H9 (cell line): ENCODE measurements around the gene NSFL1C. TPM values are rescaled to one million over a fixed set of nuclear protein-coding genes. Genes with fewer than 3 reads are reported as not detected.

Experiments
- DNase-seq: peaks from one replicate; pipeline ENCODE4 v3.0.0-alpha.2; 2017
- H2AFZ ChIP-seq: one replicate; pipeline ENCODE4 v1.6.1; 2013; ENCODE audit warnings: mild to moderate bottlenecking, low read length, control low read depth, moderate library complexity
- H2AK5ac ChIP-seq: 2 replicates; pipeline ENCODE4 v1.6.1; 2013; ENCODE audit warnings: low read length, control low read depth, mixed read lengths; ENCODE audit not compliant: insufficient read length
- H2BK120ac ChIP-seq: one replicate; pipeline ENCODE4 v1.6.1; 2013; ENCODE audit warnings: low read depth, mild to moderate bottlenecking, low read length, control low read depth, inconsistent platforms; ENCODE audit not compliant: poor library complexity, severe bottlenecking
- H2BK12ac ChIP-seq: 2 replicates; pipeline ENCODE4 v1.6.1; 2013; ENCODE audit warnings: low read length, control low read depth, mixed read lengths, low read depth; ENCODE audit not compliant: insufficient read length
- H2BK15ac ChIP-seq: 2 replicates; pipeline ENCODE4 v1.6.1; 2013; ENCODE audit warnings: low read depth, low read length, control low read depth
- H2BK20ac ChIP-seq: one replicate; pipeline ENCODE4 v1.6.1; 2013; ENCODE audit warnings: low read depth, mild to moderate bottlenecking, low read length, control low read depth, inconsistent platforms; ENCODE audit not compliant: poor library complexity, severe bottlenecking
- H2BK5ac ChIP-seq: 2 replicates; pipeline ENCODE4 v1.6.1; 2013; ENCODE audit warnings: low read length, control low read depth, mixed read lengths; ENCODE audit not compliant: insufficient read length
- H3K14ac ChIP-seq: 2 replicates; pipeline ENCODE4 v1.6.1; 2013; ENCODE audit warnings: low read length, control low read depth; ENCODE audit not compliant: insufficient read depth
- H3K18ac ChIP-seq: 2 replicates; pipeline ENCODE4 v1.6.1; 2013; ENCODE audit warnings: low read depth, mild to moderate bottlenecking, mixed read lengths, low read length, control low read depth; ENCODE audit not compliant: insufficient read length
- H3K23ac ChIP-seq: 2 replicates; pipeline ENCODE4 v1.6.1; 2013; ENCODE audit warnings: low read length, control low read depth, mixed read lengths, low read depth; ENCODE audit not compliant: insufficient read length
- H3K23me2 ChIP-seq: 2 replicates; pipeline ENCODE4 v1.6.1; 2013; ENCODE audit warnings: low read depth, mild to moderate bottlenecking, mixed read lengths, low read length, control low read depth; ENCODE audit not compliant: insufficient read length, poor library complexity, severe bottlenecking
- H3K27ac ChIP-seq: 2 replicates; pipeline ENCODE4 v1.5.1; 2013; ENCODE audit warnings: low read length, control low read depth, mixed read lengths, low read depth; ENCODE audit not compliant: insufficient read length
- H3K27me3 ChIP-seq: 2 replicates; pipeline ENCODE4 v1.6.1; 2013; ENCODE audit warnings: low read length, control low read depth, inconsistent platforms; ENCODE audit not compliant: insufficient read depth
- H3K4ac ChIP-seq: 2 replicates; pipeline ENCODE4 v1.6.1; 2013; ENCODE audit warnings: low read depth, mild to moderate bottlenecking, control low read depth, inconsistent platforms, low read length, moderate library complexity
- H3K4me1 ChIP-seq: 2 replicates; pipeline ENCODE4 v1.6.1; 2013; ENCODE audit warnings: low read length, control low read depth, inconsistent platforms; ENCODE audit not compliant: insufficient read depth
- H3K4me2 ChIP-seq: 2 replicates; pipeline ENCODE4 v1.6.1; 2013; ENCODE audit warnings: low read length, control low read depth, mixed read lengths; ENCODE audit not compliant: insufficient read length, insufficient read depth
- H3K56ac ChIP-seq: 2 replicates; pipeline ENCODE4 v1.6.1; 2013; ENCODE audit warnings: low read depth, mild to moderate bottlenecking, mixed read lengths, low read length, control low read depth; ENCODE audit not compliant: insufficient read length
- H3K79me1 ChIP-seq: 2 replicates; pipeline ENCODE4 v1.6.1; 2013; ENCODE audit warnings: low read depth, mild to moderate bottlenecking, moderate library complexity, low read length, control low read depth, inconsistent platforms; ENCODE audit not compliant: insufficient read depth, poor library complexity, severe bottlenecking
- H3K79me2 ChIP-seq: 2 replicates; pipeline ENCODE4 v1.6.1; 2013; ENCODE audit warnings: low read length, control low read depth, inconsistent platforms; ENCODE audit not compliant: insufficient read depth
- H3K9ac ChIP-seq: 2 replicates; pipeline ENCODE4 v1.6.1; 2013; ENCODE audit warnings: low read length, control low read depth, mixed read lengths; ENCODE audit not compliant: insufficient read length; ENCODE audit errors: extremely low read depth
- H3K9me3 ChIP-seq: one replicate; pipeline ENCODE4 v1.6.1; 2013; ENCODE audit warnings: low read depth, low read length, inconsistent platforms; ENCODE audit not compliant: control insufficient read depth
- H3T11ph ChIP-seq: one replicate; pipeline ENCODE4 v1.6.1; 2013; ENCODE audit warnings: mild to moderate bottlenecking, low read length, control low read depth, inconsistent platforms
- H4K20me1 ChIP-seq: one replicate; pipeline ENCODE4 v1.6.1; 2013; ENCODE audit not compliant: control insufficient read depth, insufficient read length, insufficient read depth
- H4K5ac ChIP-seq: 2 replicates; pipeline ENCODE4 v1.6.1; 2013; ENCODE audit warnings: low read depth, mild to moderate bottlenecking, mixed read lengths, low read length, control low read depth; ENCODE audit not compliant: insufficient read length
- H4K8ac ChIP-seq: replicated peaks from 2 replicates; pipeline ENCODE4 v1.6.1; 2013; ENCODE audit warnings: low read length, control low read depth, mixed read lengths, low read depth; ENCODE audit not compliant: insufficient read length
- H4K91ac ChIP-seq: 2 replicates; pipeline ENCODE4 v1.6.1; 2013; ENCODE audit warnings: low read depth, mild to moderate bottlenecking, moderate library complexity, mixed read lengths, low read length, control low read depth; ENCODE audit not compliant: insufficient read length
- H3K27ac Mint-ChIP-seq, 3 experiments: 2 replicates in 2 of 3; 3 replicates in 1 of 3; pipeline ENCODE4 v1.8.0; 2020 to 2021; ENCODE audit warnings: mixed read lengths in 3 of 3, mild to moderate bottlenecking in 1 of 3, moderate library complexity in 1 of 3
- H3K27me3 Mint-ChIP-seq: 2 replicates; pipeline ENCODE4 v1.8.0; 2021; ENCODE audit warnings: low read depth, mild to moderate bottlenecking, moderate library complexity, mixed read lengths
- H3K36me3 Mint-ChIP-seq, 3 experiments: 2 replicates in 2 of 3; 3 replicates in 1 of 3; pipeline ENCODE4 v1.8.0; 2020 to 2021; ENCODE audit warnings: low read depth in 3 of 3, mixed read lengths in 3 of 3; ENCODE audit not compliant: insufficient read depth in 1 of 3
- H3K4me1 Mint-ChIP-seq, 2 experiments: 2 replicates each; pipeline ENCODE4 v1.8.0; 2020; ENCODE audit warnings: mixed read lengths in 2 of 2
- H3K4me3 Mint-ChIP-seq, 2 experiments: 2 replicates in 1 of 2; 3 replicates in 1 of 2; pipeline ENCODE4 v1.8.0; 2020 to 2021; ENCODE audit warnings: mild to moderate bottlenecking in 2 of 2, mixed read lengths in 2 of 2, moderate library complexity in 1 of 2
- H3K9me3 Mint-ChIP-seq, 2 experiments: 2 replicates in 1 of 2; 3 replicates in 1 of 2; pipeline ENCODE4 v1.8.0; 2020; ENCODE audit warnings: mild to moderate bottlenecking in 2 of 2, mixed read lengths in 2 of 2, moderate library complexity in 1 of 2
- CTCF ChIP-seq: fragments of 200-600 bp; sonication (generic); conservative IDR thresholded peaks from 3 replicates; pipeline ENCODE4 v1.8.0; 2021; ENCODE audit warnings: antibody characterized with exemption, mild to moderate bottlenecking
- WGBS: extraction: QIAGEN DNeasy Blood & Tissue Kit; methylation state at CpG from one replicate; pipeline ENCODE4 v1.1.7; 2013; ENCODE audit warnings: missing lambda C conversion rate, low lambda C conversion rate, mixed read lengths; ENCODE audit not compliant: insufficient read length; ENCODE audit errors: extremely low coverage; 5-methylcytosine and 5-hydroxymethylcytosine counted together
- total RNA-seq: library from RNA; stranded (reverse); gene quantifications from 2 replicates; pipeline ENCODE4 v1.2.1, GENCODE V29; 2021

NSFL1C gene
- total RNA-seq, 1 experiment from 2014 or later = 81.8 TPM

GRCh38 chr20:1468117-1468624, 1.5 kb upstream of the NSFL1C start:
- WGBS = no CpG with 5 or more reads among the region's 7 CpGs
- Histone ChIP-seq H2BK15ac (no peak overlapping the region), H2BK120ac (no peak overlapping the region)

More at GRCh38 chr20:1468117-1468624, 1.5 kb upstream of the NSFL1C start:
- Histone ChIP-seq H3K4me2 (no peak overlapping the region), H2BK20ac (no peak overlapping the region), H2AFZ (no peak overlapping the region), H3K79me2 (peaks cover 12% of the 10 kb centered on the region; the same call in 1 of the 2 replicates), H4K8ac (no peak overlapping the region), H3K79me1 (peaks cover 18% of the 10 kb centered on the region), H4K5ac (no peak overlapping the region), H3K4me1 (no peaks in the 10 kb centered on the region; the same call in 1 of the 2 replicates), H3K14ac (no peak overlapping the region), H3K4ac (no peak overlapping the region), H3T11ph (no peak overlapping the region), H2BK5ac (no peak overlapping the region), H3K23me2 (peaks cover 7% of the 10 kb centered on the region), H3K27ac (no peak overlapping the region), H3K23ac (no peak overlapping the region), H3K9ac (no peak overlapping the region), H2BK12ac (no peak overlapping the region), H2AK5ac (no peak overlapping the region), H3K18ac (no peak overlapping the region), H4K20me1 (no peaks in the 10 kb centered on the region), H4K91ac (no peak overlapping the region), H3K27me3 (no peaks in the 10 kb centered on the region), H3K56ac (no peak overlapping the region), H3K9me3 (no peaks in the 10 kb centered on the region)
- Mint-ChIP-seq H3K4me1 (peaks cover 35 to 40% of the 10 kb centered on the region in 2 experiments), H3K4me3 (no peak overlapping the region), H3K27ac (no peak overlapping the region), H3K36me3 (peaks cover 5 to 18% (median 13%) of the 10 kb centered on the region in 3 experiments; a peak in 6 of 7 replicates), H3K27me3 (peaks cover 5% of the 10 kb centered on the region), H3K9me3 (no peaks in the 10 kb centered on the region; a peak in 1 of 5 replicates)
- no peak for TF ChIP-seq CTCF
- DNase-seq = no peak
